ENCODE measurements around the gene FARP2. TPM values are rescaled to one million over a fixed set of nuclear protein-coding genes. Genes with fewer than 3 reads are reported as not detected.
A peak's percentile ranks its signal among the peaks of the same experiment; 100 is the strongest.
"Not testable (repeated sequence)": the region's sequence is repeated elsewhere in the genome, so short reads cannot be mapped to it uniquely, and the experiment has no call there.

The FARP2 gene
- total RNA-seq, 5 donors from 2014 or later (not counting 1 experiment from before 2014, with no cell fraction given), result 15.8 to 27.5 (median 18.5) TPM

DNA sequence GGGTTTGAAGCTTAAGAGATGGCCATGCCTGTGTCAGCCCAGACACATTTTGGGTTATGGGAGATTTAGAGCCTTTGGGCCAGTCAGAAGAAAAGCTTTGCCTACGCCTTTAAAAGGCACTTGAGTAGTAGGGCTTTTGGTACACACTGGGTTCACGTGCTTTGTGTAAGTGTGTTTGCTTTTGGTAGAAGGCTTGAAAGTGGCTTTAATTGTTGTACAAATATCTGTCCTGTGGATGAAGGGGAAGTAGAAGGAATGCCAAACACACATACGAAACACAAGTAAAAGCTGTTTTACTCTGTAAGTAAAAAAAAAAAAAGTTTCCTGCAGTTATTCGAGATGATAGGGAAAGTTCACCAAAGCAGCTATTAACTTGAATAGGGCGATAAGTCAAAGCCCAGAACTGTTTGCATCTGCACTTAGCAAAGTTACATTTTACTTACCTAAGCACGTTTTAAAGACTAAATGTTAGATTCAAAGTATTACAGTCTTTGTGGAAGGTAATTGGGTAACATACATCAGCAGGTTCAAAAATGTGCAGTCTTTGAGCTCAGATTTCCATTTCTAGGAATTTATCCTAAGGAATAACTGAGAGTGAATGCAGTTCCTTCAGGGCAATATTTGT, 76.9 kb downstream of the FARP2 start:
- DNase-seq (no peak), ATAC-seq (replicated peaks in 1 of 4) (no peak)
- peaks cover 7 to 17% of the 10 kb centered on the region in 2 donors for H3K36me3 ChIP-seq (ENCODE audit: control insufficient read depth in 2 of 2, extremely low read depth in 1 of 2, insufficient read depth in 1 of 2, low read length in 1 of 2)
- H3K4me3 ChIP-seq (ENCODE audit: control insufficient read depth in 1 of 2, extremely low read depth in 1 of 2, low read length in 1 of 2), result no peak overlapping the region
- ChIA-PET POLR2A (interaction anchor here in 1 of 2 donors (0.6 kb wide), 1 partner anchor 75 kb away, joined by 3 read pairs; no protein-coding TSS in a partner anchor), CTCF (interaction anchor here in 1 of 2 donors (0.6 to 0.7 kb wide), 2 partner anchors 137 to 324 kb away, joined by 3 read pairs; no protein-coding TSS in a partner anchor)
- Mint-ChIP-seq H3K27ac (no peak overlapping the region), H3K4me3 (no peak overlapping the region), H3K27me3 (no peaks in the 10 kb centered on the region), H3K9me3 (no peaks in the 10 kb centered on the region), H3K4me1 (no peaks in the 10 kb centered on the region), H3K36me3 (peaks cover 45% of the 10 kb centered on the region)
- WGBS (ENCODE audit: insufficient coverage), result 88% methylated on average over 3 of the region's 6 CpGs
- no peaks in the 10 kb centered on the region for H3K4me1 ChIP-seq (ENCODE audit: control insufficient read depth in 1 of 2, extremely low read depth in 1 of 2, insufficient read depth in 2 of 2, low read length in 2 of 2)
- H3K27me3 ChIP-seq (replicated peaks in 1 of 2; ENCODE audit: control insufficient read depth in 2 of 2, extremely low read depth in 1 of 2, insufficient read depth in 2 of 2, low read length in 1 of 2), result no peaks in the 10 kb centered on the region
- no peak overlapping the region for H3K27ac ChIP-seq (ENCODE audit: low read length)
- H3K9me3 ChIP-seq, result no peaks in the 10 kb centered on the region

DNA sequence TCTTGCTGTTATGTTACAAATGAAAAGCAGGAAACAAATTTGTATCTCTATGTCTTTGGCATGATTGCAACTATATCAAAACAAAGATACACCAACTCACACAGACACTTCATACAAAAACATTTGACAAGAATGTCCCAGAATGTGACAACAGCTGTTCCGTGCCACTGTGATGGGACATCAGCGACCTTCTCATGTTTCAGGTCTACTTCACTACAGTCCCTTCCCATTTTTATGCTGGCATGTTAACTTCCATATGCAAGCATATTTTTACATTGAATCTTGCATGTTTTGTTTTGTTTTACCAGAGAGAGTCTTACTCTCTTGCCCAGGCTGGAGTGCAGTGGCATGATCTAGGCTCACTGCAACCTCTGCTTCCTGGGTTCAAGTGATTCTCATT, 81.1 kb downstream of the FARP2 start:
- ATAC-seq (replicated peaks in 1 of 4) (no peak), DNase-seq (no peak)
- Mint-ChIP-seq H3K27me3 (peaks cover 9 to 21% of the 10 kb centered on the region in 2 donors), H3K36me3 (peaks cover 46% of the 10 kb centered on the region), H3K4me3 (no peak overlapping the region), H3K9me3 (no peaks in the 10 kb centered on the region), H3K27ac (no peak overlapping the region), H3K4me1 (no peaks in the 10 kb centered on the region)
- Histone ChIP-seq H3K4me1 (ENCODE audit: control insufficient read depth in 1 of 2, extremely low read depth in 1 of 2, insufficient read depth in 2 of 2, low read length in 2 of 2) (no peaks in the 10 kb centered on the region), H3K27me3 (replicated peaks in 1 of 2; ENCODE audit: control insufficient read depth in 2 of 2, extremely low read depth in 1 of 2, insufficient read depth in 2 of 2, low read length in 1 of 2) (peaks cover 6 to 24% of the 10 kb centered on the region in 2 experiments), H3K36me3 (ENCODE audit: control insufficient read depth in 2 of 2, extremely low read depth in 1 of 2, insufficient read depth in 1 of 2, low read length in 1 of 2) (peaks cover 4 to 18% of the 10 kb centered on the region in 2 donors), H3K4me3 (ENCODE audit: control insufficient read depth in 1 of 2, extremely low read depth in 1 of 2, low read length in 1 of 2) (no peak overlapping the region), H3K27ac (ENCODE audit: low read length) (no peak overlapping the region), H3K9me3 (no peaks in the 10 kb centered on the region)
- ChIA-PET POLR2A (no interaction called here), CTCF (no interaction called here)
- 100% methylated on average over 2 of the region's 2 CpGs for WGBS (ENCODE audit: insufficient coverage)

DNA sequence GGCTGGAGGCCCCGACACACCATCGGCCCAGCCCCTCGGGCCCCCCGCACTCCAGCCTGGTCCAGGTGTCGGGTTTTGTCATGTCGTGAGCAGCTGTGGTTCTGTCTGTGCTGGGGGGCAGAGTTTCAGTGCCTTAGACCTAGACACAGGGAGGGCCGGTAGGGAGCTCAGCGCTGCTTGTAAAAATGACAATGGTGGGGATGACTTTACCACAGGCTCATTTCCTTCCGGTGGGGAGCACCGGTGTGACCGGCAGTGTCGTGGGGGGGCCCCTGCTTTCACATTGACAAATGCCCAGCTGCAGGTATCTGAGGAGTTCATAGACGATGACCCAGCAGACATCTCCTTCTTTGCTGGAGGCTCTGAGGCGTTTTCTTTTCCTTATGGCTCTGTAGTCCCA, 85.4 kb downstream of the FARP2 start:
- DNase-seq (no peak), ATAC-seq (replicated peaks in 1 of 4) (no peak)
- peaks cover 0 to 6% of the 10 kb centered on the region in 2 donors for H3K36me3 ChIP-seq (ENCODE audit: control insufficient read depth in 2 of 2, extremely low read depth in 1 of 2, insufficient read depth in 1 of 2, low read length in 1 of 2)
- H3K4me3 ChIP-seq (ENCODE audit: control insufficient read depth in 1 of 2, extremely low read depth in 1 of 2, low read length in 1 of 2), result no peak overlapping the region
- H3K9me3 ChIP-seq, result no peaks in the 10 kb centered on the region
- H3K9me3 Mint-ChIP-seq, result no peaks in the 10 kb centered on the region
- H3K27me3 ChIP-seq (replicated peaks in 1 of 2; ENCODE audit: control insufficient read depth in 2 of 2, extremely low read depth in 1 of 2, insufficient read depth in 2 of 2, low read length in 1 of 2), result peaks cover 8 to 52% of the 10 kb centered on the region in 2 experiments
- H3K4me1 ChIP-seq (ENCODE audit: control insufficient read depth in 1 of 2, extremely low read depth in 1 of 2, insufficient read depth in 2 of 2, low read length in 2 of 2), result peaks cover 13 to 29% of the 10 kb centered on the region in 2 experiments
- peaks cover 36% of the 10 kb centered on the region for H3K36me3 Mint-ChIP-seq
- ChIA-PET POLR2A (no interaction called here), CTCF (no interaction called here)
- H3K27ac ChIP-seq (ENCODE audit: low read length), result no peak overlapping the region
- H3K4me3 Mint-ChIP-seq, result no peak overlapping the region
- peaks cover 26 to 50% of the 10 kb centered on the region in 2 donors for H3K27me3 Mint-ChIP-seq
- WGBS (ENCODE audit: insufficient coverage), result 81% methylated on average over 6 of the region's 14 CpGs
- H3K4me1 Mint-ChIP-seq, result peaks cover 16 to 26% (median 22%) of the 10 kb centered on the region in 3 donors
- no peak overlapping the region for H3K27ac Mint-ChIP-seq

DNA sequence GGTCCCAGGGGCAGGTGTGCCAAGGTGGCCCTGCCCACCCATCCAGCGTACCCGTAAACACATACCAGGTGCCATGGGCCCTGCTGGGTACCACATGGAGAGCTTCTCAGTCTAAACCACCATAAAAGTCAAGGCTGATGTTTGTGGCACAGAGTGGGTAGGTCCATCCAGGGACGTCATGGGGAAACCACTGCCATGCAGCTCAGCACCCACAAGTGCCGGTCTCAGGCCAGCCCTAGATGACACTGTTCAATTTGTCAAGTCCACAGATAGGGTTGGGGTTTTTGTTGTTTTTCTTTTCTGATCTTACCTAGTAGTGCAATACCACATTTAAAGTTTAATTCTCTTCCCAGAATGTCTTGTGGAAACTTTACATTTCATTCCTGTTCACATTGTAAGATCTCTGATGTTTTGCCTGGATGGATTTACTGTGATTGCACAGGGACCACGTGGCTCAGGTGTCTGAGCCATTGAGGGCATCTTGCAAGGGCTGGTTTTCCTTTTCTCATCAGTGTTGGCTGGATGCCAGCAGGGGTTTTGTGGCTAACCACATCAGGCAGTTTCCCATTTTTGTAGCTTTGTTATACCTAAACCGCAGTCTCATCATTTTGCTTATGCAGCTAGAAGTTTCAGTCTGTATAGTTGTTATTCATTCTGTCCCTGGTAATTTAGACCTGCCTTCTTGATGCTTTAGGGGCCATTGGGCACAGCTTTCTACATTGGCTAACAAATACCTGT, 87.6 kb downstream of the FARP2 start:
- H3K36me3 ChIP-seq (ENCODE audit: control insufficient read depth in 2 of 2, extremely low read depth in 1 of 2, insufficient read depth in 1 of 2, low read length in 1 of 2), result peaks cover 0 to 6% of the 10 kb centered on the region in 2 donors
- WGBS (ENCODE audit: insufficient coverage), result 0% methylated on average over 1 of the region's 6 CpGs
- CTCF ChIA-PET, result interaction anchor here in 1 of 2 donors (0.5 kb wide), 1 partner anchor 58 kb away, joined by 3 read pairs; no protein-coding TSS in a partner anchor

DNA sequence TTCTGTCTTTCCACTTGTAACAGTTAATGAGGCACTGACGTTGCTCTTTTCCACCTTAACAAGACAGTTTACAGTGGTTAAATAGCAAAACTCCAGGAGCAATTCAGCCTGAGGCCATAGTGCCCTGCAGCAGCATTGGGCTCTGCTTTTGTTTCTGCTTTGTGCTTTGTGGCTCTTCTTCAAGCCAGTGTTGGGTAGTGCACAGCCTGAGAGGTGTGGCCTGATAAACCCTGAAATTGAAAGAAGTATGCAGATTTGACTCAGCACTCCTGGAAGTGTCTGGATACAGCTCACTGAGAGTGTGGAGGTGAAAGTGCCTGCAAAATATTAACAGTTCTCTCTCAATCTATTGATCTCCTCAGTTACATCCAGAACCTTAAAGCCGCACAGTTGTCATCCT, 89.3 kb downstream of the FARP2 start:
- H3K27me3 Mint-ChIP-seq, result peaks cover 37 to 73% of the 10 kb centered on the region in 2 donors
- Histone ChIP-seq H3K4me3 (ENCODE audit: control insufficient read depth in 1 of 2, extremely low read depth in 1 of 2, low read length in 1 of 2) (no peak overlapping the region), H3K36me3 (ENCODE audit: control insufficient read depth in 2 of 2, extremely low read depth in 1 of 2, insufficient read depth in 1 of 2, low read length in 1 of 2) (peaks cover 0 to 6% of the 10 kb centered on the region in 2 donors), H3K27ac (ENCODE audit: low read length) (no peak overlapping the region), H3K9me3 (no peaks in the 10 kb centered on the region), H3K4me1 (ENCODE audit: control insufficient read depth in 1 of 2, extremely low read depth in 1 of 2, insufficient read depth in 2 of 2, low read length in 2 of 2) (peaks cover 13 to 29% of the 10 kb centered on the region in 2 experiments), H3K27me3 (replicated peaks in 1 of 2; ENCODE audit: control insufficient read depth in 2 of 2, extremely low read depth in 1 of 2, insufficient read depth in 2 of 2, low read length in 1 of 2) (peaks cover 18 to 73% of the 10 kb centered on the region in 2 experiments)
- H3K27ac Mint-ChIP-seq, result no peak overlapping the region
- ChIA-PET CTCF (no interaction called here), POLR2A (no interaction called here)
- peaks cover 30% of the 10 kb centered on the region for H3K36me3 Mint-ChIP-seq
- peaks cover 16 to 26% (median 22%) of the 10 kb centered on the region in 3 donors for H3K4me1 Mint-ChIP-seq
- WGBS (ENCODE audit: insufficient coverage), result 90% methylated on average over 2 of the region's 2 CpGs
- DNase-seq, result no peak
- no peak overlapping the region for H3K4me3 Mint-ChIP-seq
- no peaks in the 10 kb centered on the region for H3K9me3 Mint-ChIP-seq
- no peak for ATAC-seq (replicated peaks in 1 of 4)

More for the DNA sequence above, 87.6 kb downstream of the FARP2 start:
- Histone ChIP-seq H3K27ac (ENCODE audit: low read length) (no peak overlapping the region), H3K9me3 (no peaks in the 10 kb centered on the region), H3K4me3 (ENCODE audit: control insufficient read depth in 1 of 2, extremely low read depth in 1 of 2, low read length in 1 of 2) (no peak overlapping the region), H3K4me1 (ENCODE audit: control insufficient read depth in 1 of 2, extremely low read depth in 1 of 2, insufficient read depth in 2 of 2, low read length in 2 of 2) (peaks cover 13 to 29% of the 10 kb centered on the region in 2 experiments), H3K27me3 (replicated peaks in 1 of 2; ENCODE audit: control insufficient read depth in 2 of 2, extremely low read depth in 1 of 2, insufficient read depth in 2 of 2, low read length in 1 of 2) (peaks cover 17 to 68% of the 10 kb centered on the region in 2 experiments)
- DNase-seq (peak; percentile 75 to 94 (median 87)), ATAC-seq (replicated peaks in 1 of 4) (peak; percentile 81 to 93 (median 88))
- no peaks in the 10 kb centered on the region for H3K9me3 Mint-ChIP-seq
- peak overlapping the region; percentile 24 to 49 for H3K27ac Mint-ChIP-seq
- peaks cover 27% of the 10 kb centered on the region for H3K36me3 Mint-ChIP-seq
- POLR2A ChIA-PET, result no interaction called here
- peaks cover 38 to 68% of the 10 kb centered on the region in 2 donors for H3K27me3 Mint-ChIP-seq
- H3K4me1 Mint-ChIP-seq, result peaks cover 16 to 26% (median 22%) of the 10 kb centered on the region in 3 donors
- H3K4me3 Mint-ChIP-seq, result peak overlapping the region in 2 of 3 donors; percentile 4 to 55

DNA sequence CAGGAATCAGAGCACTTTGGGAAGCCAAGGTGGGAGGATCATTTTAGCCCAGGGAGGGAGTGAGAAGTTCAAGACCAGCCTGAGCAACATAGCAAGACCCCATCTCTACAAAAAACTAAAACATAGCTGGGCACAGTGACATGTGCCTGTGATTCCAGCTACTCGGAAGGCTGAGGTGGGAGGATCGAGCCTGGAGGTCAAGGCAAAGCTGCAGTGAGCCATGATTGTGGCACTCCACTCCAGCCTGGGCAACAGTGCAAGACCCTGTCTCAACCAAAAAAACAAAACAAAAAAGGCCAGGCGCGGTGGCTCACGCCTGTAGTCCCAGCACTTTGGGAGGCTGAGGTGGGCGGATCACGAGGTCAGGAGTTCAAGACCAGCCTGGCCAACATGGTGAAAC, 94.0 kb downstream of the FARP2 start:
- H3K27ac Mint-ChIP-seq; H3K4me3 ChIP-seq (ENCODE audit: control insufficient read depth in 1 of 2, extremely low read depth in 1 of 2, low read length in 1 of 2); H3K9me3 Mint-ChIP-seq; H3K27ac ChIP-seq (ENCODE audit: low read length); H3K4me1 Mint-ChIP-seq; H3K4me3 Mint-ChIP-seq; DNase-seq; H3K9me3 ChIP-seq; H3K36me3 ChIP-seq (ENCODE audit: control insufficient read depth in 2 of 2, extremely low read depth in 1 of 2, insufficient read depth in 1 of 2, low read length in 1 of 2); POLR2A ChIA-PET; ATAC-seq (replicated peaks in 1 of 4); H3K4me1 ChIP-seq (ENCODE audit: control insufficient read depth in 1 of 2, extremely low read depth in 1 of 2, insufficient read depth in 2 of 2, low read length in 2 of 2); CTCF ChIA-PET: not testable (repeated sequence)
- no CpG with 5 or more reads among the region's 7 CpGs for WGBS (ENCODE audit: insufficient coverage)
- H3K27me3 Mint-ChIP-seq, result peaks cover 38 to 49% of the 10 kb centered on the region in 2 donors
- peaks cover 17% of the 10 kb centered on the region for H3K36me3 Mint-ChIP-seq
- H3K27me3 ChIP-seq (replicated peaks in 1 of 2; ENCODE audit: control insufficient read depth in 2 of 2, extremely low read depth in 1 of 2, insufficient read depth in 2 of 2, low read length in 1 of 2), result peaks cover 22 to 50% of the 10 kb centered on the region in 2 experiments

Data from T-cell (primary cell).